Choroid plexus epithelial cell (primary cell): ENCODE data around the gene PWP2.

Source experiments
- DNase-seq: peaks from one replicate; pipeline ENCODE4 v3.0.0-alpha.2; 2010; ENCODE audit warnings: low read depth
- H3K4me3 ChIP-seq: 2 replicates; pipeline ENCODE4 v1.5.1; 2011; ENCODE audit warnings: low read depth, mild to moderate bottlenecking, control low read depth, low read length, moderate library complexity
- TF ChIP-seq, protein P1 (sequence below): conservative IDR thresholded peaks from 2 replicates; pipeline ENCODE4 v1.5.1; 2011; ENCODE audit warnings: low read depth, mild to moderate bottlenecking, control low read depth, inconsistent platforms, low read length, moderate library complexity

PWP2 gene

DNA sequence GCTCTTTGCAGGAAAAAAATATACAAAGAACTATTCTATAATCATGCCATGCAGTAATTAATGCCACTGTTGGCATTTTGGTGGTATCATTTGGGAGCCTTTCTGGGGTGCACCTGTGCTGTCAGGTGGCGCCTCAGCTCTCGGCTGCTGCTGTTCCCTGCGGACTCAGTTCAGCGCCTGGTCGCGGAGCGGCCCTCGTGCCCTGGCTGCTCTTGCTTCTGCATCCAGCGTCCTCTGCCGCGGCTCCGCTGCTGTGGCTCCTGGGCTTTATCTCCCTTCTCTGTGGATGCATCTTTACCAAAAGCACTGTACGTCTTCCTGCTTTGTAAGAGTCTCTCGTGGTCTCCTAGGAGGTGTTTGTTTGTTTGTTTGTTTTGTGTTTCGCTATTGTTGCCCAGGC lies 35.1 kb upstream of the PWP2 start:
- TF ChIP-seq, protein P1, sequence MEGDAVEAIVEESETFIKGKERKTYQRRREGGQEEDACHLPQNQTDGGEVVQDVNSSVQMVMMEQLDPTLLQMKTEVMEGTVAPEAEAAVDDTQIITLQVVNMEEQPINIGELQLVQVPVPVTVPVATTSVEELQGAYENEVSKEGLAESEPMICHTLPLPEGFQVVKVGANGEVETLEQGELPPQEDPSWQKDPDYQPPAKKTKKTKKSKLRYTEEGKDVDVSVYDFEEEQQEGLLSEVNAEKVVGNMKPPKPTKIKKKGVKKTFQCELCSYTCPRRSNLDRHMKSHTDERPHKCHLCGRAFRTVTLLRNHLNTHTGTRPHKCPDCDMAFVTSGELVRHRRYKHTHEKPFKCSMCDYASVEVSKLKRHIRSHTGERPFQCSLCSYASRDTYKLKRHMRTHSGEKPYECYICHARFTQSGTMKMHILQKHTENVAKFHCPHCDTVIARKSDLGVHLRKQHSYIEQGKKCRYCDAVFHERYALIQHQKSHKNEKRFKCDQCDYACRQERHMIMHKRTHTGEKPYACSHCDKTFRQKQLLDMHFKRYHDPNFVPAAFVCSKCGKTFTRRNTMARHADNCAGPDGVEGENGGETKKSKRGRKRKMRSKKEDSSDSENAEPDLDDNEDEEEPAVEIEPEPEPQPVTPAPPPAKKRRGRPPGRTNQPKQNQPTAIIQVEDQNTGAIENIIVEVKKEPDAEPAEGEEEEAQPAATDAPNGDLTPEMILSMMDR = no peak
- no peak for DNase-seq
- no peak overlapping the region for H3K4me3 ChIP-seq

DNA sequence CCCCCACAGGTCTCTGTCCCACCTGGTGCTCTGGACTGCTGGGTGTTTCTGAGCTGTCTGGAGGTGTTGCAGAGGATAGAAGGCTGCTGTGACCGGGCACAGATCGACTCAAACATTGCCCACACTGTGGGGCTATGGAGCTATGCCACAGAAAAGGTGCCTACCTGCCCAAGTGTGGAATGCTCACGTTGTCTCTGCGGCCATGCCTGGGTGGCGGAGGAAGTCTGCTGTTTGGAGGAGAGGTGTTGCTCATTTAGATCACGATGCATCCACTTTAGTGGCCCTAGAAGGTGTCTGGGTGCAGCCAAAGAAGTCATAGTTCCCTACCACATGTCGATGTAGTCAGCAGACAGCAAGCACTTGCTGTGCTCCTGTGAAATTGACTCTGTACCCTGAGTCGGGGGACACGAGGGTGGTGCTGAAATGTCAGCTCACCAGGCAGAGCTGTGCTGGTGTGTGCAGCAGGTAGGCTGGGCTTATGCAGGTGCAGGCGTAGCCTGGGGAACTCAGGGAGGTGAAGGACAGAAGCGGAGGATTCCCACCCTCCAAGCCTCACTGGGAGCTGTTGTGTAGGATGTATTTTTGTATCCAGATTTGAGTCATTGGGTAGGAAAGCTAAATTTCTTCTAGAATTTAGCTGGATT lies 32.8 kb upstream of the PWP2 start:
- no peak for DNase-seq
- TF ChIP-seq, protein P1 = no peak
- no peak overlapping the region for H3K4me3 ChIP-seq

DNA sequence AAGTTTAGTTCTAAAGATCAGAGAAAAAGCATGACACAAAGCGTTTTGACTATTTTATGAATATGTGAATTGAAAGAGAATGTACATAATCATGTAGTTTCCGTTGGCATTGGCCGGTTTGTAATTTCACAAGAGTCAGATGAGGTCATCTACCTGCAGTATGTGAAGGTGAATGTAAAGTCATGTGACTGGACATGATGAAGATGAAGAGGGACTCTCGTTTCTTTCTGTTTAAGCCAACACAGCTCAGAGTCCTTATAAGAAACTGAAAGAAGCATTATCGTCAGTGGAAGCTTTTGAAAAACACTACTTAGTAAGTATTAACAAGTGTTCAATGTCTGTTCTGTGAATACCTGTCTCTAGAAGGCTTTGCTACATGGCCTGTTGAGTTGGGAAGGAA lies 30.9 kb upstream of the PWP2 start:
- TF ChIP-seq, protein P1 = no peak
- H3K4me3 ChIP-seq = no peak overlapping the region
- DNase-seq = no peak

DNA sequence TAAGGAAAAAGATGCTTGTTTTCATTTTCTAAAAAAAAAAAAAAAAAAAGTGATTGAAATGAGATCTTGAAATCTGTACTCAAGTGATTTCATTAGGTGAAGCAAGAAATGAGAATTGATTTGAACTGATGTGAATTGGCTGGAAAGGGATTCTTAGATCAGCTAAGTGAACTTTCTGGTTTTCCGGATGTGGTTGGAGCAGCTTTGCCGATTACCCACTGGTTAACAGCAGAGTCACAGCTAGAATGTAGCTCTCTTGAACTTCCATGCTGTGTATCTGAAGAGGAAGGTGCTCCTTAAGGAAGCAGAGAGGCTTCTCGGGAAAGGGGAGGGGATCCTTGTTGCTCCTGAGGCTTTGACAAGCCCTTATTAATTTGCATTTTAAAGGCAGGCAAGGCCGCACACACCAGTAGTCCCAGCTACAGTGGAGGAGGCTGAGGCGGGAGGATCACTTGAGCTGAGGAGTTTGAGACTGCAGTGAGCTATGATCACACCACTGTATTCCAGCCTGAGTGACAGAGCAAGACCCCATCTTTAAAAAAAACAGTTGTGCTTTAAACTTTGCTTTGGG lies 28.7 kb upstream of the PWP2 start:
- TF ChIP-seq, protein P1 = no peak
- DNase-seq = no peak

DNA sequence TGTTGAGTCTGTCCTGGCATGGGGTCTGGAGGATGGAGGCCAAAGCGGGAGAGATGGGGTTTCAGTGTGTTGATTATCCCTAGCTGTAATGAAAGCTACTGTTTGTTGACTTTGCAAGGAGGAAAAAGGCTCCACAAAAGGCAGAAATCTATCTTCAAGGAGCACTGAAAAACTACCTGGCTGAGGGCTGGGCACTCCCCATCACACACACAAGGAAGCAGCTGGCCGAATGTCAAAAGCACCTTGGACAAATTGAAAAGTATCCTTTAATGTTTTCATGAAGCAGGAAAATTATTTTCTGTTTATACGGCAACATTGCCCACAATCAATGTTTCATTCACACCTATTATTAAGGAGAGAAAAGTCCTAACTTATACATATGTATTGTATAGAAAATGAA lies 27.8 kb upstream of the PWP2 start:
- no peak overlapping the region for H3K4me3 ChIP-seq
- TF ChIP-seq, protein P1 = no peak
- no peak for DNase-seq

More for the DNA sequence above, 28.7 kb upstream of the PWP2 start:
- H3K4me3 ChIP-seq = no peak overlapping the region

DNA sequence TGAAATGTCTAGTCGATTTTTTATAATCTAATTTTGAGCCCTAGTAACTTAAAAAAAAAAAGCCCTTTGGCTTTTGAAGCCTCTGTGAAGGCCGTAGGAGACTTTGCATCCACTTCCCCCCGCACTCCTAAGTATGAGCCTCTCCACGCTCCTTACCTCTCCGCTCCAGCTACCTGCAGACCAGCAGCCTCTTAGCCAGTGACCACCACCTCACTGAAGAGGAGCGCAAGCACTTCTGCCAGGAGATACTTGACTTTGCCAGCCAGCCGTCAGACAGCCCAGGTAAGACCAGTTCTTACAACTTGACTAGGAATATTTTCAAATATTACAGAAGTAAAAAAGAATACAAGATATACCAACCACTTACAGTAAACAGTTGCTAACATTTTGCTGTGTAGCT lies 27.4 kb upstream of the PWP2 start:
- no peak overlapping the region for H3K4me3 ChIP-seq
- DNase-seq = no peak
- TF ChIP-seq, protein P1 = no peak
